MM.1S (cell line): ENCODE results near the gene C14orf119.

Source experiments
- CTCF ChIP-seq: fragments of 300-600 bp; sonication (generic); IDR thresholded peaks from 2 replicates; pipeline ENCODE4 v1.5.1; 2016; ENCODE audit warnings: antibody characterized with exemption, low read length, mixed read lengths
- EZH2 ChIP-seq: fragments of 300-600 bp; sonication (generic); optimal IDR thresholded peaks from 2 replicates; pipeline ENCODE3; 2017; ENCODE audit warnings: low read depth, mild to moderate bottlenecking, antibody characterized with exemption, low read length, mixed read lengths

- TF ChIP-seq CTCF (no peak), EZH2 (no peak)
Observed at GRCh38 chr14:23119363-23120327, 24.3 kb downstream of the C14orf119 start.
